H9 (cell line): ENCODE measurements around the gene GPR161. TPM values are rescaled to one million over a fixed set of nuclear protein-coding genes. Genes with fewer than 3 reads are reported as not detected.

Experiments
- DNase-seq: peaks from one replicate; pipeline ENCODE4 v3.0.0-alpha.2; 2017
- H2AFZ ChIP-seq: one replicate; pipeline ENCODE4 v1.6.1; 2013; ENCODE audit warnings: mild to moderate bottlenecking, low read length, control low read depth, moderate library complexity
- H2AK5ac ChIP-seq: 2 replicates; pipeline ENCODE4 v1.6.1; 2013; ENCODE audit warnings: low read length, control low read depth, mixed read lengths; ENCODE audit not compliant: insufficient read length
- H2BK120ac ChIP-seq: one replicate; pipeline ENCODE4 v1.6.1; 2013; ENCODE audit warnings: low read depth, mild to moderate bottlenecking, low read length, control low read depth, inconsistent platforms; ENCODE audit not compliant: poor library complexity, severe bottlenecking
- H2BK12ac ChIP-seq: 2 replicates; pipeline ENCODE4 v1.6.1; 2013; ENCODE audit warnings: low read length, control low read depth, mixed read lengths, low read depth; ENCODE audit not compliant: insufficient read length
- H2BK15ac ChIP-seq: 2 replicates; pipeline ENCODE4 v1.6.1; 2013; ENCODE audit warnings: low read depth, low read length, control low read depth
- H2BK20ac ChIP-seq: one replicate; pipeline ENCODE4 v1.6.1; 2013; ENCODE audit warnings: low read depth, mild to moderate bottlenecking, low read length, control low read depth, inconsistent platforms; ENCODE audit not compliant: poor library complexity, severe bottlenecking
- H2BK5ac ChIP-seq: 2 replicates; pipeline ENCODE4 v1.6.1; 2013; ENCODE audit warnings: low read length, control low read depth, mixed read lengths; ENCODE audit not compliant: insufficient read length
- H3K14ac ChIP-seq: 2 replicates; pipeline ENCODE4 v1.6.1; 2013; ENCODE audit warnings: low read length, control low read depth; ENCODE audit not compliant: insufficient read depth
- H3K18ac ChIP-seq: 2 replicates; pipeline ENCODE4 v1.6.1; 2013; ENCODE audit warnings: low read depth, mild to moderate bottlenecking, mixed read lengths, low read length, control low read depth; ENCODE audit not compliant: insufficient read length
- H3K23ac ChIP-seq: 2 replicates; pipeline ENCODE4 v1.6.1; 2013; ENCODE audit warnings: low read length, control low read depth, mixed read lengths, low read depth; ENCODE audit not compliant: insufficient read length
- H3K23me2 ChIP-seq: 2 replicates; pipeline ENCODE4 v1.6.1; 2013; ENCODE audit warnings: low read depth, mild to moderate bottlenecking, mixed read lengths, low read length, control low read depth; ENCODE audit not compliant: insufficient read length, poor library complexity, severe bottlenecking
- H3K27ac ChIP-seq: 2 replicates; pipeline ENCODE4 v1.5.1; 2013; ENCODE audit warnings: low read length, control low read depth, mixed read lengths, low read depth; ENCODE audit not compliant: insufficient read length
- H3K27me3 ChIP-seq: 2 replicates; pipeline ENCODE4 v1.6.1; 2013; ENCODE audit warnings: low read length, control low read depth, inconsistent platforms; ENCODE audit not compliant: insufficient read depth
- H3K4ac ChIP-seq: 2 replicates; pipeline ENCODE4 v1.6.1; 2013; ENCODE audit warnings: low read depth, mild to moderate bottlenecking, control low read depth, inconsistent platforms, low read length, moderate library complexity
- H3K4me1 ChIP-seq: 2 replicates; pipeline ENCODE4 v1.6.1; 2013; ENCODE audit warnings: low read length, control low read depth, inconsistent platforms; ENCODE audit not compliant: insufficient read depth
- H3K4me2 ChIP-seq: 2 replicates; pipeline ENCODE4 v1.6.1; 2013; ENCODE audit warnings: low read length, control low read depth, mixed read lengths; ENCODE audit not compliant: insufficient read length, insufficient read depth
- H3K56ac ChIP-seq: 2 replicates; pipeline ENCODE4 v1.6.1; 2013; ENCODE audit warnings: low read depth, mild to moderate bottlenecking, mixed read lengths, low read length, control low read depth; ENCODE audit not compliant: insufficient read length
- H3K79me1 ChIP-seq: 2 replicates; pipeline ENCODE4 v1.6.1; 2013; ENCODE audit warnings: low read depth, mild to moderate bottlenecking, moderate library complexity, low read length, control low read depth, inconsistent platforms; ENCODE audit not compliant: insufficient read depth, poor library complexity, severe bottlenecking
- H3K79me2 ChIP-seq: 2 replicates; pipeline ENCODE4 v1.6.1; 2013; ENCODE audit warnings: low read length, control low read depth, inconsistent platforms; ENCODE audit not compliant: insufficient read depth
- H3K9ac ChIP-seq: 2 replicates; pipeline ENCODE4 v1.6.1; 2013; ENCODE audit warnings: low read length, control low read depth, mixed read lengths; ENCODE audit not compliant: insufficient read length; ENCODE audit errors: extremely low read depth
- H3K9me3 ChIP-seq: one replicate; pipeline ENCODE4 v1.6.1; 2013; ENCODE audit warnings: low read depth, low read length, inconsistent platforms; ENCODE audit not compliant: control insufficient read depth
- H3T11ph ChIP-seq: one replicate; pipeline ENCODE4 v1.6.1; 2013; ENCODE audit warnings: mild to moderate bottlenecking, low read length, control low read depth, inconsistent platforms
- H4K20me1 ChIP-seq: one replicate; pipeline ENCODE4 v1.6.1; 2013; ENCODE audit not compliant: control insufficient read depth, insufficient read length, insufficient read depth
- H4K5ac ChIP-seq: 2 replicates; pipeline ENCODE4 v1.6.1; 2013; ENCODE audit warnings: low read depth, mild to moderate bottlenecking, mixed read lengths, low read length, control low read depth; ENCODE audit not compliant: insufficient read length
- H4K8ac ChIP-seq: replicated peaks from 2 replicates; pipeline ENCODE4 v1.6.1; 2013; ENCODE audit warnings: low read length, control low read depth, mixed read lengths, low read depth; ENCODE audit not compliant: insufficient read length
- H4K91ac ChIP-seq: 2 replicates; pipeline ENCODE4 v1.6.1; 2013; ENCODE audit warnings: low read depth, mild to moderate bottlenecking, moderate library complexity, mixed read lengths, low read length, control low read depth; ENCODE audit not compliant: insufficient read length
- H3K27ac Mint-ChIP-seq, 3 experiments: 2 replicates in 2 of 3; 3 replicates in 1 of 3; pipeline ENCODE4 v1.8.0; 2020 to 2021; ENCODE audit warnings: mixed read lengths in 3 of 3, mild to moderate bottlenecking in 1 of 3, moderate library complexity in 1 of 3
- H3K27me3 Mint-ChIP-seq: 2 replicates; pipeline ENCODE4 v1.8.0; 2021; ENCODE audit warnings: low read depth, mild to moderate bottlenecking, moderate library complexity, mixed read lengths
- H3K36me3 Mint-ChIP-seq, 3 experiments: 2 replicates in 2 of 3; 3 replicates in 1 of 3; pipeline ENCODE4 v1.8.0; 2020 to 2021; ENCODE audit warnings: low read depth in 3 of 3, mixed read lengths in 3 of 3; ENCODE audit not compliant: insufficient read depth in 1 of 3
- H3K4me1 Mint-ChIP-seq, 2 experiments: 2 replicates each; pipeline ENCODE4 v1.8.0; 2020; ENCODE audit warnings: mixed read lengths in 2 of 2
- H3K4me3 Mint-ChIP-seq, 2 experiments: 2 replicates in 1 of 2; 3 replicates in 1 of 2; pipeline ENCODE4 v1.8.0; 2020 to 2021; ENCODE audit warnings: mild to moderate bottlenecking in 2 of 2, mixed read lengths in 2 of 2, moderate library complexity in 1 of 2
- H3K9me3 Mint-ChIP-seq, 2 experiments: 2 replicates in 1 of 2; 3 replicates in 1 of 2; pipeline ENCODE4 v1.8.0; 2020; ENCODE audit warnings: mild to moderate bottlenecking in 2 of 2, mixed read lengths in 2 of 2, moderate library complexity in 1 of 2
- CTCF ChIP-seq: fragments of 200-600 bp; sonication (generic); conservative IDR thresholded peaks from 3 replicates; pipeline ENCODE4 v1.8.0; 2021; ENCODE audit warnings: antibody characterized with exemption, mild to moderate bottlenecking
- WGBS: extraction: QIAGEN DNeasy Blood & Tissue Kit; methylation state at CpG from one replicate; pipeline ENCODE4 v1.1.7; 2013; ENCODE audit warnings: missing lambda C conversion rate, low lambda C conversion rate, mixed read lengths; ENCODE audit not compliant: insufficient read length; ENCODE audit errors: extremely low coverage; 5-methylcytosine and 5-hydroxymethylcytosine counted together
- total RNA-seq: library from RNA; stranded (reverse); gene quantifications from 2 replicates; pipeline ENCODE4 v1.2.1, GENCODE V29; 2021

GPR161 gene
- total RNA-seq, 1 experiment from 2014 or later, result 10.6 TPM

GRCh38 chr1:168089979-168090337, 46.8 kb downstream of the GPR161 start:
- Histone ChIP-seq H2BK12ac (no peak overlapping the region), H3T11ph (no peak overlapping the region), H2BK15ac (no peak overlapping the region), H3K4ac (no peak overlapping the region), H4K91ac (no peak overlapping the region), H4K20me1 (no peaks in the 10 kb centered on the region), H3K4me2 (no peak overlapping the region), H2BK20ac (no peak overlapping the region), H3K9ac (no peak overlapping the region), H3K79me1 (no peaks in the 10 kb centered on the region), H3K14ac (no peak overlapping the region), H2AFZ (no peak overlapping the region), H3K56ac (no peak overlapping the region), H2AK5ac (no peak overlapping the region), H3K79me2 (no peaks in the 10 kb centered on the region), H3K27ac (no peak overlapping the region), H3K27me3 (no peaks in the 10 kb centered on the region), H4K8ac (no peak overlapping the region), H3K23ac (no peak overlapping the region), H3K4me1 (no peaks in the 10 kb centered on the region), H4K5ac (no peak overlapping the region), H2BK5ac (no peak overlapping the region), H2BK120ac (no peak overlapping the region), H3K18ac (no peak overlapping the region), H3K9me3 (no peaks in the 10 kb centered on the region), H3K23me2 (no peaks in the 10 kb centered on the region)
- WGBS, result no CpG with 5 or more reads among the region's 2 CpGs
- Mint-ChIP-seq H3K9me3 (no peaks in the 10 kb centered on the region), H3K4me3 (no peak overlapping the region), H3K27me3 (no peaks in the 10 kb centered on the region), H3K27ac (no peak overlapping the region), H3K4me1 (peaks cover 2 to 6% of the 10 kb centered on the region in 2 experiments; a peak in 1 of 4 replicates), H3K36me3 (peaks cover 0 to 8% (median 3%) of the 10 kb centered on the region in 3 experiments; a peak in 5 of 7 replicates)
- no peak for TF ChIP-seq CTCF
- DNase-seq, result no peak
